BJ (cell line): ENCODE results near the gene PARD3B. TPM values are rescaled to one million over a fixed set of nuclear protein-coding genes. Genes with fewer than 3 reads are reported as not detected.

Source experiments
- CTCF ChIA-PET: fragments of 350-600 bp; formaldehyde crosslinking; extraction: SDS; loops from one replicate; lab custom pipeline; 2021; ENCODE audit warnings: antibody characterized with exemption, inconsistent platforms; lab: Yijun Ruan, JAX
- POLR2A ChIA-PET: fragments of 300-600 bp; sonication (Branson Sonifier 250); formaldehyde crosslinking; extraction: SDS; loops from one replicate; lab custom pipeline; 2021; ENCODE audit warnings: antibody characterized with exemption; lab: Charles Lee
- DNase-seq: peaks from one replicate; pipeline ENCODE4 v3.0.0-alpha.2; 2011; ENCODE audit warnings: low read depth
- H3K27me3 ChIP-seq: 2 replicates; pipeline ENCODE4 v1.6.0; 2011; ENCODE audit warnings: low read length; ENCODE audit not compliant: control insufficient read depth, insufficient read depth
- H3K36me3 ChIP-seq: 2 replicates; pipeline ENCODE4 v1.5.1; 2011; ENCODE audit warnings: low read length; ENCODE audit not compliant: control insufficient read depth, insufficient read depth
- H3K4me3 ChIP-seq: 2 replicates; pipeline ENCODE4 v1.5.1; 2011; ENCODE audit warnings: low read depth, mild to moderate bottlenecking, control low read depth, low read length
- CTCF ChIP-seq: IDR thresholded peaks from 2 replicates; pipeline ENCODE4 v1.5.1; 2011; ENCODE audit warnings: low read depth, mild to moderate bottlenecking, control low read depth, inconsistent platforms, low read length, moderate library complexity; ENCODE audit not compliant: insufficient read depth
- polyA plus RNA-seq: library from polyadenylated mRNA; depleted of rRNA; stranded (reverse); fragments of >200 nt; gene quantifications from 2 replicates; pipeline ENCODE4 v1.2.3, GENCODE V29; 2011

Gene PARD3B
- polyA plus RNA-seq, 1 experiment, result 7.1 TPM

GRCh38 chr2:205636549-205637319 is 1091.5 kb downstream of the PARD3B start:
- Histone ChIP-seq H3K27me3 (peaks cover 2% of the 10 kb centered on the region; the same call in 1 of the 2 replicates), H3K36me3 (no peaks in the 10 kb centered on the region), H3K4me3 (no peak overlapping the region)
- POLR2A ChIA-PET, result no interaction called here
- DNase-seq, result no peak
- CTCF ChIA-PET, result interaction anchor here (0.7 to 0.8 kb wide), 2 partner anchors 17 to 328 kb away, joined by 3 read pairs; no protein-coding TSS in a partner anchor
- TF ChIP-seq CTCF, result no peak

GRCh38 chr2:205637320-205637602 is 1092.0 kb downstream of the PARD3B start:
- Histone ChIP-seq H3K36me3 (no peaks in the 10 kb centered on the region), H3K27me3 (peaks cover 2% of the 10 kb centered on the region; the same call in 1 of the 2 replicates), H3K4me3 (no peak overlapping the region)
- no peak for TF ChIP-seq CTCF
- DNase-seq, result no peak
- ChIA-PET POLR2A (no interaction called here), CTCF (no interaction called here)

- no peaks in the 10 kb centered on the region for H3K36me3 ChIP-seq
- TF ChIP-seq CTCF, result no peak
- ChIA-PET POLR2A (no interaction called here), CTCF (no interaction called here)
- DNase-seq, result no peak
- peaks cover 2% of the 10 kb centered on the region; the same call in 1 of the 2 replicates for H3K27me3 ChIP-seq
- H3K4me3 ChIP-seq, result no peak overlapping the region
Observed at GRCh38 chr2:205637779-205638503, 1092.7 kb downstream of the PARD3B start.

- H3K4me3 ChIP-seq, result no peak overlapping the region
- CTCF ChIA-PET, result interaction anchor here (1.0 kb wide), 1 partner anchor 13 kb away, joined by 3 read pairs; no protein-coding TSS in a partner anchor
- H3K36me3 ChIP-seq, result no peaks in the 10 kb centered on the region
- POLR2A ChIA-PET, result no interaction called here
- TF ChIP-seq CTCF, result no peak
- no peaks in the 10 kb centered on the region for H3K27me3 ChIP-seq
- no peak for DNase-seq
Observed at GRCh38 chr2:205640716-205641115, 1095.4 kb downstream of the PARD3B start.

GRCh38 chr2:205642599-205643356 is 1097.5 kb downstream of the PARD3B start:
- ChIA-PET POLR2A (interaction anchor here (0.7 kb wide), 1 partner anchor 1975 kb away, joined by 6 read pairs; no protein-coding TSS in a partner anchor), CTCF (no interaction called here)
- TF ChIP-seq CTCF, result no peak
- no peak for DNase-seq
- Histone ChIP-seq H3K4me3 (no peak overlapping the region), H3K27me3 (no peaks in the 10 kb centered on the region), H3K36me3 (no peaks in the 10 kb centered on the region)
